SH-SY5Y (cell line): ENCODE data around the gene SLC25A30.

ENCODE experiments used
- GATA2 ChIP-seq: IDR thresholded peaks from 2 replicates; pipeline ENCODE4 v1.6.1; 2011; ENCODE audit warnings: mild to moderate bottlenecking, low read depth, low read length
- GATA3 ChIP-seq: IDR thresholded peaks from 2 replicates; pipeline ENCODE4 v1.6.1; 2011; ENCODE audit warnings: low read depth, mild to moderate bottlenecking, low read length, moderate library complexity

DNA sequence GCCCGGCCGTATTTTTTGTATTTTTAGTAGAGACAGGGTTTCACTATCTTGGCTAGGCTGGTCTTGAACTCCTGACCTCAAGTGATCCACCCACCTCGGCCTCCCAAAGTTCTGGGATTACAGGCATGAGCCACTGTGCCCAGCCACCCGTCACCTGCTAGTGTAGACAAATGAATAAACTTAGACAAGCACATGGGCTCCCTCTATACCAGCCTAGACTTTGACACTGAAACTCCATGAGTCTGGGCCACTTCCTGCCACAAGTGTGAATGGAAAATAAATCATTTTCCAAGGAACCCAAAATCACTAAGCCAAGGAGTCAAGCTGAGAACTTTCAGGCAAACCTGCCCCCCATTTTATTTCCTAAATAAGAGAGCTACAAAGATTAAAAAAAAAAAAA lies 50.2 kb downstream of the SLC25A30 start:
- TF ChIP-seq GATA2 (no peak), GATA3 (no peak)
